ENCODE results near the gene TENT4B.
"Not testable (repeated sequence)": the region's sequence is repeated elsewhere in the genome, so short reads cannot be mapped to it uniquely, and the experiment has no call there.

The TENT4B gene

DNA sequence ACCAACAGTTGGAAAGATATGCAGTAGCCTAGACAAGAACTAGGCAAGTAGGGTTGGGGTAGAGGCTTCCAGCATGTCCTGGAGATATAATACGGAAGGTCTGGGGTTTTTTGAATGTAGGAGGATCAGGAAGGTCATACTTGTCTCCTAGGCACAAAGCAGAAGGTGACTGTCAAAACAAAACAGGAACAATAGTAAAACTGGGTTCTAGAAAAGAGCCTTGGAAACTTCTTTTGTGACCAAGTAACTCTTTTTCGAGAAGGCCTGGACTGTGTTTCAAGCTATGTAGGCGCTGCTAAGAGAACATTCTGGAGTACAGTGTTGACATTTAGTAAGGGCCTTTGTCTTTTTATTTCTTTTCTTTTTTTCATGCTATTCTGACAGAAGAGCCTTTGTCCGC, 26.9 kb upstream of the TENT4B start:
- Histone ChIP-seq H3K27ac (no peak overlapping the region), H3K4me3 (no peak overlapping the region)

GRCh38 chr16:50132571-50132970, 20.5 kb upstream of the TENT4B start:
- not testable (repeated sequence) for DNase-seq (ENCODE audit: low read depth, low spot score); H3K9me3 ChIP-seq (ENCODE audit: low read depth, low read length); H3K4me3 ChIP-seq; H3K27ac ChIP-seq; H3K36me3 ChIP-seq (ENCODE audit: insufficient read depth, low read length); H3K9ac ChIP-seq (ENCODE audit: insufficient read length)

More for the DNA sequence above, 26.9 kb upstream of the TENT4B start:
- no peaks in the 10 kb centered on the region for H3K9me3 ChIP-seq (ENCODE audit: low read depth, low read length)
- H3K36me3 ChIP-seq (ENCODE audit: insufficient read depth, low read length) = no peaks in the 10 kb centered on the region
- no peak for DNase-seq (ENCODE audit: low read depth, low spot score)
- H3K9ac ChIP-seq (ENCODE audit: insufficient read length) = no peak overlapping the region
- TF ChIP-seq EZH2 (IDR thresholded peaks at IDR 0.05) (no peak), FOXP2 (optimal IDR thresholded peaks at IDR 0.05; ENCODE audit: control extremely low read depth, extremely low read length, insufficient read depth) (no peak), POLR2AphosphoS5 (IDR thresholded peaks at IDR 0.05; ENCODE audit: borderline replicate concordance, low read depth, low read length) (no peak)

DNA sequence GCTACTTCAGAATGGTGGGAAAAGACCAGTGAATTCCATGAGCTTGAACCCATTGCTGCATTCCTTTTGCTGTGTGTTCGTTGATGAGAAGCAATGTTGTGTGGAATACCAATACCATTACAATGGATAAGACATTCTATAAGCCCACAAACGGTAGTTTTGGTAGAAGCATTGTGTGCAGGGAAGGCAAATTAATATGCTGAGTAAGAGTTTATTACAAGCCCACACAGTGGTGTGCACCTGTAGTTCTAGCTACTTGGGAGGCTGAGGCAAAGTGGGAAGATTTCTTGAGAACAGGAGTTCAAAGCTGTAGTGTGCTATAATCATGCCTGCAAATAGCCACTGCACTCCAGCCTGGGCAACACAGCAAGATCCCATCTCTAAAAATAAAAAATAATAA, 19.9 kb upstream of the TENT4B start:
- TF ChIP-seq POLR2AphosphoS5 (IDR thresholded peaks at IDR 0.05; ENCODE audit: borderline replicate concordance, low read depth, low read length) (no peak), EZH2 (IDR thresholded peaks at IDR 0.05) (no peak), FOXP2 (optimal IDR thresholded peaks at IDR 0.05; ENCODE audit: control extremely low read depth, extremely low read length, insufficient read depth) (no peak)

GRCh38 chr16:50136399-50136798, 16.7 kb upstream of the TENT4B start:
- TF ChIP-seq POLR2AphosphoS5 (IDR thresholded peaks at IDR 0.05; ENCODE audit: borderline replicate concordance, low read depth, low read length) (no peak), FOXP2 (optimal IDR thresholded peaks at IDR 0.05; ENCODE audit: control extremely low read depth, extremely low read length, insufficient read depth) (no peak), EZH2 (IDR thresholded peaks at IDR 0.05) (no peak)
- Histone ChIP-seq H3K27ac (no peak overlapping the region), H3K4me3 (no peak overlapping the region), H3K9me3 (ENCODE audit: low read depth, low read length) (no peaks in the 10 kb centered on the region), H3K9ac (ENCODE audit: insufficient read length) (no peak overlapping the region), H3K36me3 (ENCODE audit: insufficient read depth, low read length) (no peaks in the 10 kb centered on the region)
- DNase-seq (ENCODE audit: low read depth, low spot score) = no peak

More for the DNA sequence above, 19.9 kb upstream of the TENT4B start:
- no peaks in the 10 kb centered on the region for H3K9me3 ChIP-seq (ENCODE audit: low read depth, low read length)
- H3K27ac ChIP-seq = no peak overlapping the region
- no peaks in the 10 kb centered on the region for H3K36me3 ChIP-seq (ENCODE audit: insufficient read depth, low read length)
- H3K9ac ChIP-seq (ENCODE audit: insufficient read length) = no peak overlapping the region
- no peak for DNase-seq (ENCODE audit: low read depth, low spot score)
- H3K4me3 ChIP-seq = no peak overlapping the region

DNA sequence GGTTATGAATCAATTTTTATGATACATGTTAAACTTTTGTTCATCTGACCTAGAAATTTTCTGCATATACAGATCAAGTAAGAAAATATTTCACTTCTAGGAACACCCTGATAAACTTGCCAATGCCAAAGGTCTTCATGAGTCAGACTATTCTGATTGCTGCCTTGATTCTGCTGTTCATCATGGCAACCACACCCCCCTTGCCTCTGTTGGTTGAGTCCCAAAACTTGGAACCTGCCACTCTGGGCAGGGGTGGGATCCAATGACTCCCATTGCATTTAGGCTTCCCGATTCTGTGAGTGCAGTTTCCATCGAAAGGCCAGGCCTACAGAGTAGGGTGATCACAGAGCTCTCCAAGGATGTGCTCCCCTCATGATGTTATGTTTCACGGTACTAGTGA, 15.8 kb upstream of the TENT4B start:
- Histone ChIP-seq H3K27ac (no peak overlapping the region), H3K9ac (ENCODE audit: insufficient read length) (no peak overlapping the region), H3K36me3 (ENCODE audit: insufficient read depth, low read length) (no peaks in the 10 kb centered on the region), H3K9me3 (ENCODE audit: low read depth, low read length) (no peaks in the 10 kb centered on the region), H3K4me3 (no peak overlapping the region)
- no peak for DNase-seq (ENCODE audit: low read depth, low spot score)
- TF ChIP-seq POLR2AphosphoS5 (IDR thresholded peaks at IDR 0.05; ENCODE audit: borderline replicate concordance, low read depth, low read length) = no peak
- TF ChIP-seq FOXP2 (optimal IDR thresholded peaks at IDR 0.05; ENCODE audit: control extremely low read depth, extremely low read length, insufficient read depth) = no peak
- no peak for TF ChIP-seq EZH2 (IDR thresholded peaks at IDR 0.05)

- H3K9ac ChIP-seq (ENCODE audit: insufficient read length) = no peak overlapping the region
- H3K27ac ChIP-seq = no peak overlapping the region
- no peak for DNase-seq (ENCODE audit: low read depth, low spot score)
- TF ChIP-seq FOXP2 (optimal IDR thresholded peaks at IDR 0.05; ENCODE audit: control extremely low read depth, extremely low read length, insufficient read depth) = no peak
- TF ChIP-seq EZH2 (IDR thresholded peaks at IDR 0.05) = no peak
- no peak for TF ChIP-seq POLR2AphosphoS5 (IDR thresholded peaks at IDR 0.05; ENCODE audit: borderline replicate concordance, low read depth, low read length)
- H3K4me3 ChIP-seq = no peak overlapping the region
- no peaks in the 10 kb centered on the region for H3K9me3 ChIP-seq (ENCODE audit: low read depth, low read length)
- no peaks in the 10 kb centered on the region for H3K36me3 ChIP-seq (ENCODE audit: insufficient read depth, low read length)
Measured at GRCh38 chr16:50139580-50139979, 13.5 kb upstream of the TENT4B start.

DNA sequence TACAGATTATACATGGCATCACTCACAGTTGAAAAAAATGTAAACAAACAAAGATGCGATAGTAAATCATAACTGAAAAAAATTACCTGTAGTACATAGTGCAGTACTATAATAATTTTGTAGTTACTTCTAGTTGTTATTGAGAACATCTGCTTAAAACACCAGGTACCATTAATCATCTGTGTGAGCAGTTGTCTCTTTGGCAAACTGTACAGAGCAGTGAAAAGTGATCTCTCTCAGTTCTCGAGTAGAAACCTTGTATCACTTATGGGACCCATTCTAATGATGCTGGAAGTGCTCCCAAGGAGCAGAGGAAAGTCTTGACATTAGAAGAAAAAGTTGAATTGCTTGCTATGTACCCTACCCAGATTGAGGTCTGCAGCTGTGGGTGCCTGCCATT, 8.9 kb upstream of the TENT4B start:
- TF ChIP-seq FOXP2 (optimal IDR thresholded peaks at IDR 0.05; ENCODE audit: control extremely low read depth, extremely low read length, insufficient read depth) (no peak), EZH2 (IDR thresholded peaks at IDR 0.05) (no peak)
- no peaks in the 10 kb centered on the region for H3K9me3 ChIP-seq (ENCODE audit: low read depth, low read length)
- no peak overlapping the region for H3K4me3 ChIP-seq
- no peak for DNase-seq (ENCODE audit: low read depth, low spot score)
- H3K36me3 ChIP-seq (ENCODE audit: insufficient read depth, low read length) = no peaks in the 10 kb centered on the region
- H3K9ac ChIP-seq (ENCODE audit: insufficient read length) = no peak overlapping the region
- no peak overlapping the region for H3K27ac ChIP-seq

DNA sequence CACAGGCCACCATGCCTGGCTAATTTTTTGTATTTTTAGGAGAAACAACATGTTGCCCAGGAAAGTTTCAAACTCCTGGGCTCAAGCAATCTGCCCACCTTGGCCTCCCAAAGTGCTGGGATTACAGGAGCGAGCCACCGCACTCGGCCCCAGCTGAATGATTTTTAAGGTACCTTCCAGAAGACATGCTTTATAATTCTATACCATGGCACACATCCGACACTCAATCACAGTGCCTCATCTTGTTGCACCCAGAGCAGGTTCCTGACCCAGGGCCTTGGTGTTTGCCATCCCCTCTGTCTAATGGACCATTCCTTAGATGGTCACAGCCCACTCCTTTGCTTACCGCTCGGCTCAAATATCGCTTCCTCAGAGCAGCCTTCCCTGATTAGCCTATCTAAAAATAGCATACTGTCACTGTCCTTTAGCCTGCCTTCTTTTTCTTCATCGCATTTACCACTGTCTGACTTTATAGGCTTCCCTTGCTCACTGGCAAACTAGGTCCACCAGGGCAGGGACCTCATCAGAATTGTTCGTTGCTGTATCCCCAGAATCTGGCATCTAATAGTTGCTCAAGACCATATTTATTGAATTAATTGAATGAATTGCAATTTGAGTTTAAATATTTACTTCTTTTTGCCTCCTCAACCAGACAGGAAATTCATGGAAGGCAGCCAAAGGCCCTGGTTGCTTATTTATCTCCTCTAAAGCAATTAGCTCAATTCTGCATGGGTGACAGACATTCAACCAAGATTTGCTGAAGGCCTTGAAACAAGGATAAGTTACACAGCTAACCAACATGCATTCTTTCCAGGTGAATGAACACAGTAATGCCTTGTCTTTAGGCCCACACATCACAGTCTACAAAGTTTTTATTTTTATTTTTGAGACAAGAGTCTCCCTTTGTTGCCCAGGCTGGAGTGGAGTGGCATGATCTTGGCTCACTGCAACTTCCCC, 6.3 kb upstream of the TENT4B start:
- H3K4me3 ChIP-seq = no peak overlapping the region
- H3K27ac ChIP-seq = no peak overlapping the region; the same call in 1 of the 2 replicates
- H3K9ac ChIP-seq (ENCODE audit: insufficient read length) = no peak overlapping the region
- no peaks in the 10 kb centered on the region for H3K36me3 ChIP-seq (ENCODE audit: insufficient read depth, low read length)
- TF ChIP-seq POLR2AphosphoS5 (IDR thresholded peaks at IDR 0.05; ENCODE audit: borderline replicate concordance, low read depth, low read length) (no peak), EZH2 (IDR thresholded peaks at IDR 0.05) (no peak), FOXP2 (optimal IDR thresholded peaks at IDR 0.05; ENCODE audit: control extremely low read depth, extremely low read length, insufficient read depth) (no peak)
- DNase-seq (ENCODE audit: low read depth, low spot score) = no peak
- no peaks in the 10 kb centered on the region for H3K9me3 ChIP-seq (ENCODE audit: low read depth, low read length)

GRCh38 chr16:50151322-50151721, 1.8 kb upstream of the TENT4B start:
- no peak overlapping the region for H3K27ac ChIP-seq
- no peaks in the 10 kb centered on the region for H3K36me3 ChIP-seq (ENCODE audit: insufficient read depth, low read length)
- H3K9ac ChIP-seq (ENCODE audit: insufficient read length) = no peak overlapping the region
- H3K9me3 ChIP-seq (ENCODE audit: low read depth, low read length) = no peaks in the 10 kb centered on the region
- H3K4me3 ChIP-seq = no peak overlapping the region
- no peak for DNase-seq (ENCODE audit: low read depth, low spot score)
- TF ChIP-seq POLR2AphosphoS5 (IDR thresholded peaks at IDR 0.05; ENCODE audit: borderline replicate concordance, low read depth, low read length) = no peak
